Panc1 (cell line): ENCODE results near the gene PFKL.

ENCODE experiments used
- POLR2AphosphoS5 ChIP-seq: IDR thresholded peaks from 2 replicates; pipeline ENCODE4 v1.6.1; 2012; ENCODE audit warnings: mild to moderate bottlenecking, low read depth, low read length, moderate library complexity
- TCF7L2 ChIP-seq: IDR thresholded peaks from 2 replicates; pipeline ENCODE4 v1.6.1; 2011; ENCODE audit warnings: mild to moderate bottlenecking, low read depth, low read length, inconsistent platforms
- TF ChIP-seq, protein P1 (sequence below): fragments of 450-650 bp; IDR thresholded peaks from 2 replicates; pipeline ENCODE4 v1.5.1; 2017; ENCODE audit warnings: mild to moderate bottlenecking
- TF ChIP-seq, protein P2 (sequence below), 2 experiments: IDR thresholded peaks; 2 replicates each; pipeline ENCODE4 v1.6.1; 2011 to 2012; ENCODE audit warnings: low read depth in 2 of 2, control low read depth in 1 of 2, low read length in 1 of 2, mild to moderate bottlenecking in 1 of 2, moderate library complexity in 1 of 2; ENCODE audit not compliant: insufficient read depth in 1 of 2

- TF ChIP-seq, protein P1, sequence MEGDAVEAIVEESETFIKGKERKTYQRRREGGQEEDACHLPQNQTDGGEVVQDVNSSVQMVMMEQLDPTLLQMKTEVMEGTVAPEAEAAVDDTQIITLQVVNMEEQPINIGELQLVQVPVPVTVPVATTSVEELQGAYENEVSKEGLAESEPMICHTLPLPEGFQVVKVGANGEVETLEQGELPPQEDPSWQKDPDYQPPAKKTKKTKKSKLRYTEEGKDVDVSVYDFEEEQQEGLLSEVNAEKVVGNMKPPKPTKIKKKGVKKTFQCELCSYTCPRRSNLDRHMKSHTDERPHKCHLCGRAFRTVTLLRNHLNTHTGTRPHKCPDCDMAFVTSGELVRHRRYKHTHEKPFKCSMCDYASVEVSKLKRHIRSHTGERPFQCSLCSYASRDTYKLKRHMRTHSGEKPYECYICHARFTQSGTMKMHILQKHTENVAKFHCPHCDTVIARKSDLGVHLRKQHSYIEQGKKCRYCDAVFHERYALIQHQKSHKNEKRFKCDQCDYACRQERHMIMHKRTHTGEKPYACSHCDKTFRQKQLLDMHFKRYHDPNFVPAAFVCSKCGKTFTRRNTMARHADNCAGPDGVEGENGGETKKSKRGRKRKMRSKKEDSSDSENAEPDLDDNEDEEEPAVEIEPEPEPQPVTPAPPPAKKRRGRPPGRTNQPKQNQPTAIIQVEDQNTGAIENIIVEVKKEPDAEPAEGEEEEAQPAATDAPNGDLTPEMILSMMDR = no peak
- no peak for TF ChIP-seq POLR2AphosphoS5
- TF ChIP-seq TCF7L2 = no peak
- TF ChIP-seq, protein P2, sequence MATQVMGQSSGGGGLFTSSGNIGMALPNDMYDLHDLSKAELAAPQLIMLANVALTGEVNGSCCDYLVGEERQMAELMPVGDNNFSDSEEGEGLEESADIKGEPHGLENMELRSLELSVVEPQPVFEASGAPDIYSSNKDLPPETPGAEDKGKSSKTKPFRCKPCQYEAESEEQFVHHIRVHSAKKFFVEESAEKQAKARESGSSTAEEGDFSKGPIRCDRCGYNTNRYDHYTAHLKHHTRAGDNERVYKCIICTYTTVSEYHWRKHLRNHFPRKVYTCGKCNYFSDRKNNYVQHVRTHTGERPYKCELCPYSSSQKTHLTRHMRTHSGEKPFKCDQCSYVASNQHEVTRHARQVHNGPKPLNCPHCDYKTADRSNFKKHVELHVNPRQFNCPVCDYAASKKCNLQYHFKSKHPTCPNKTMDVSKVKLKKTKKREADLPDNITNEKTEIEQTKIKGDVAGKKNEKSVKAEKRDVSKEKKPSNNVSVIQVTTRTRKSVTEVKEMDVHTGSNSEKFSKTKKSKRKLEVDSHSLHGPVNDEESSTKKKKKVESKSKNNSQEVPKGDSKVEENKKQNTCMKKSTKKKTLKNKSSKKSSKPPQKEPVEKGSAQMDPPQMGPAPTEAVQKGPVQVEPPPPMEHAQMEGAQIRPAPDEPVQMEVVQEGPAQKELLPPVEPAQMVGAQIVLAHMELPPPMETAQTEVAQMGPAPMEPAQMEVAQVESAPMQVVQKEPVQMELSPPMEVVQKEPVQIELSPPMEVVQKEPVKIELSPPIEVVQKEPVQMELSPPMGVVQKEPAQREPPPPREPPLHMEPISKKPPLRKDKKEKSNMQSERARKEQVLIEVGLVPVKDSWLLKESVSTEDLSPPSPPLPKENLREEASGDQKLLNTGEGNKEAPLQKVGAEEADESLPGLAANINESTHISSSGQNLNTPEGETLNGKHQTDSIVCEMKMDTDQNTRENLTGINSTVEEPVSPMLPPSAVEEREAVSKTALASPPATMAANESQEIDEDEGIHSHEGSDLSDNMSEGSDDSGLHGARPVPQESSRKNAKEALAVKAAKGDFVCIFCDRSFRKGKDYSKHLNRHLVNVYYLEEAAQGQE (IDR thresholded peaks at IDR 0.05; ENCODE audit: insufficient read depth in 1 of 2, low read depth in 2 of 2, low read length in 1 of 2) = no peak
Measured at GRCh38 chr21:44312716-44313115, 12.9 kb downstream of the PFKL start.
